Eye (tissue), 1 donor: ENCODE data around the gene TMEM18.

Experiments
- DNase-seq: peaks from one replicate; pipeline ENCODE4 v3.0.0-alpha.2; 2015

TMEM18 gene

DNA sequence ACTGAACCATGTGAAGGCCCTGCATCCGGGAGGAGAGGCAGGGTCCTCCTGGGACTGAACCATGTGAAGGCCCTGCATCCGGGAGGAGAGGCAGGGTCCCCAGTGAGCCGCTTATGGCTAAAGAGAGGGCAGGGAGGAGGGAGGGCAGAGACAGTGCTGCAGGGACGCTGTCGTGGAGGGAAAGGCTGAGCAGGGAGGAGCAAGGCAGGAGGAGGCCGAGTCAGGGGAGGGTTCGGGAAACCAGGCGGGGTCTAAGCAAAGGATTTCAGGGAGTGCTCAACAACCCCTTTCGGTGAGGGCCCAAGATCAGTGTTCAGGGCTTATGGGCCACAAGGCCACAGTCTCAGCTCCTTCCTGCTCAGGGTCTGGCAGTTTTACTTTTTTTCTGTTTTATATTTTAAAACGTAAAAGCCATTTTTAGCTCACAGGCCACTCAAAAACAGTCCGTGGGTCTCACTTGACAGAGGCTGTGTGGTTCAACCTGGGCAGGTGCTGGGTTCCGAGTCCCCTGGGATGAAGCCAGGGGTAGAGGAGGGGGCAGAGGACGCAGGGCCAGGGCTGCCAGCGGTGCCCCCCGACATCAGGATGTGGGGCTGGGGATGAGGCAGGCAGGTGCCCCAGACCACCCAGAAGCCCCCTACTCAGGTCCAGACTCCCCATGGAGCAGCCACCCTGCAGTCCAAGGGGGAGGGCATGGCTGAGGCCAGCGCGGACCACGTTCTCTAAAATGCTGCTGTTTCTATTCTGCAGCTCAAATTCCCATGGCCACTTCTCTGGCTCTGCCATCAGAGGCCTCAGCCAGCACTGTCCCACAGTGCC is 5.2 kb downstream of the TMEM18 start:
- no peak for DNase-seq

DNA sequence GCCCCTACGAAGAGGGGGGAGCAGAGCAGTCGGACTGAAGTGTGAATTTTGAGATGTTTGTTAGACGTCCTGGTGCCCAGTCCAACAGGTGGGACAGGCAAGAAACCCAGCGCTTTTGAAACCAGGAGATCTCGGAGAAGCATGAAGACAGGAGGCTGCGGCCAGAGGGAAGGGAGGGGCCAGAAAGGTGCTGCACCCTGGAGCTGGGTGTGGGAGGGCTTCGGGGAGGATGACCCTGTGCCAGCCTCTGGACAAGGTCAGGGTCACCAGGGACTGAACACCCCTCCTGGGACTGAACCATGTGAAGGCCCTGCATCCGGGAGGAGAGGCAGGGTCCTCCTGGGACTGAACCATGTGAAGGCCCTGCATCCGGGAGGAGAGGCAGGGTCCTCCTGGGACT is 6.1 kb downstream of the TMEM18 start:
- no peak for DNase-seq

DNA sequence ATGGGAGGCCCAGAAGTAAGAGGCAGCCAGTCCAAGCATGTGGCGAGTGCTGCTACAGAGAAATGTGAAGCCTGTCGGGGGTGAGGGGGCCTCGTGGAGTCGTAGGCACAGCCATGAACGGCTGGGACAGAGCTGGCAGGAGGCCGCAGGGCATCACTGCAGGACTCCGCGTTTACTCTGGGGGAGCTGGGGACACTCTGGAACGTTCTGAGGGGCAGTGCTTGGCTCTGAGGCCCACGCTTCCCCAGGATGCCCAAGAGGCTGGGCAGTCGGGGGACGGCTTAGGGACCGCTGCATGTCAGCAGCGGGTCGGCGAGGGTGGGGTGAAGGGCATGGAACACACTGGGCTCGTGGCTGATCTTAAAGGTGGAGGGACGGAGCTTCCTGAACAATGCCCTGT is 6.6 kb downstream of the TMEM18 start:
- DNase-seq = no peak

DNA sequence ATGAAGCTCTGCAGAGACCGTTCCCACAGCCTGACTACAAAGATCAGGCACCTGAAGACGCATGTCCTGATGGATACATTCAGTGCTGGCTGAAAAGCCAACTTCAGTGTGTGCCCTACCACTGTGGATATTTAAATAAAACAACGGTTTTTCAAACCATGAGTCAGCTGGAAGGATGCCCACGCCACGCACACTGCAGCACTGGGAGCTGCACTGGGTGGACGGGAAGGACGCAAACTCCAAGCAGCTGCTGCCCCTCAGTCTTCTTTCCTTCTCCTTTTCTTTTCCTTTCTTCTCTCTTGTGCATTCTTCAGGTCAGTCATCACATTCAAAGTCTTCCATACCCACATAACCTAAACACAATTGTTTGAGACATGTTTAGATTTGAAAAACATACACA is 7.9 kb downstream of the TMEM18 start:
- no peak for DNase-seq

DNA sequence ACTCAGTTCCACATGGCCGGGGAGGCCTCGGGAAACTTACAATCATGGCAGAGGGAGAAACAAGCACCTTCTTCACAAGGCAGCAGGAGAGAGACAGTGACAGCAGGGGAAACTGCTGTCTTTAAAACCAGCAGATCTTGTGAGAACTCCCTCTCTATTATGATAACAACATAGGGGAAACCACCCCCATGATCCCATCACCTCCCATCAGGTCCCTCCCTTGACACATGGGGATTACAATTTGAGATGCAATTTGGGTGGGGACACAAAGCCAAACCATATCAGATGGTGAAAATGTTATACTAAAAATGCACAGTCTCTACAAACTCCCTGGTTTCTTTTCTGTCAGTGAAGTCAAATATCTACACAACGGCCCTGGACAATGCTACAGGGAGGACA is 9.2 kb downstream of the TMEM18 start:
- DNase-seq = no peak

DNA sequence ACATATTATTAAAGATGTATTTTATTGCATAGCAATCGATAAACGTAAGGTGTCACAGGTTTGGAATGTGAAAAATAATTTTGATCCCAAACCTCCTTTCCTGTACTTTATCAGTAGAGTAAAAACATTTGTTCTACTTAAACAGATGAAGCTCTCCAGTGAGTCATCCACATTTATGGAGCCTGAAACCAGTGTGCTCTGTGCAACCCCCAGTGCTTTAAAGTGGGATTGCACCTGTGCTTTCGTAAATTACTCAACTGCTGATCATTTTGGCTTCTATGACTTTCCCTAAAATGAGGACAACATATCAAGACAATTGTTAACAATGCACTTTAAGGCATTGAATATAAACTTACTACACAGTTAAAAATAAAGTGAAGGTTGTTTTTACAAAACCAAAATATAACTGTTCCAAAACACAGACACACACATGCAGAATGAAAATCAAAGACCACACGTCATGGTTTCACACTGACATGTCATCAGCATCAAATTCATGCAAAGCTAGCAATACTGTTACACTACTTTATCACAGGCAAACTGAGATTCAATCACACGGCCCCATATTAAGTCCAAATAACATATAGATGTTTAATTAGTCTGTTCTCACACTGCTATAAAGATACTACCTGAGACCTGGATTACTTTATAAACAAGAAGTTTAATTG is 9.7 kb downstream of the TMEM18 start:
- DNase-seq = no peak

DNA sequence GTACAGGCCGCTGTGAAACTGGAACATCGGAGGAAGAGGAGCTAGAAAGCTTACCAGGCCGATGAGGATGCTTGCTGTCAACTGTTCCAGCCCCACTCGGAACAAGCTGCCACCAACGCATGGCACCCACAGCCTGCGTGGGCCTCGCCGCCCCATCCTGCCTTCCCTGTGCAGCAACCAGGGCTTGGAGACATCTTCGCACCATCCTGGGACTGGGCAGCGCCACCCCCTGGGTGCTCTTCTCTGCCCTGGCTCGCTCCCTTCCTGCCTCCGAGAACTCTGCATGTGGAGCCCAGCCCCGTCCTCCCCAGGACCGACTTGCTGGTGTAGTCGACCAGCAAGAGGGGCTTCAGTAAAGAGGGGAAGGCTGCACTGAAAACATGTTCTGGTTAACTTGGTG is 10.8 kb downstream of the TMEM18 start:
- no peak for DNase-seq

DNA sequence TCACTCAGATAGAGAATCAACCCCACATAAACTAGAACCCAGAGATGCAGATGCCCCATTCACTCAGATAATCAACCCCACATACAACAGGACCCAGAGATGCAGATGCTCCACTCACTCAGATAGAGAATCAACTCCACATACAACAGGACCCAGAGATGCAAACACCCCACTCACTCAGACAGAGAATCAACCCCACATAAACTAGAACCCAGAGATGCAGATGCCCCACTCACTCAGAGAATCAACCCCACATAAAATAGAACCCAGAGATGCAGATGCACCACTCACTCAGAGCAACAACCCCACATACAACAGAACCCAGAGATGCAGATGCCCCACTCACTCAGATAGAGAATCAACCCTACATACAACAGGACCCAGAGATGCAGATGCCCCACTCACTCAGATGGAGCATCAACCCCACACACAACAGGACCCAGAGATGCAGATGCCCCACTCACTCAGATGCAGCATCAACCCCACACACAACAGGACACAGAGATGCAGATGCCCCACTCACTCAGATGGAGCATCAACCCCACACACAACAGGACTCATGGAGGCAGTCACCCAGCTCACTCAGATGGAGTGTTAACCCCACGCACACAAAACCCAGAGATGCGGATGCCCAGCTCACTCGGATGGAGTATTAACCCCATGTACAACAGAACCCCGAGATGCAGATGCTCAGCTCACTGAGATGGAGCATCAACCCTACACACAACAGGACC is 11.7 kb downstream of the TMEM18 start:
- DNase-seq = no peak

DNA sequence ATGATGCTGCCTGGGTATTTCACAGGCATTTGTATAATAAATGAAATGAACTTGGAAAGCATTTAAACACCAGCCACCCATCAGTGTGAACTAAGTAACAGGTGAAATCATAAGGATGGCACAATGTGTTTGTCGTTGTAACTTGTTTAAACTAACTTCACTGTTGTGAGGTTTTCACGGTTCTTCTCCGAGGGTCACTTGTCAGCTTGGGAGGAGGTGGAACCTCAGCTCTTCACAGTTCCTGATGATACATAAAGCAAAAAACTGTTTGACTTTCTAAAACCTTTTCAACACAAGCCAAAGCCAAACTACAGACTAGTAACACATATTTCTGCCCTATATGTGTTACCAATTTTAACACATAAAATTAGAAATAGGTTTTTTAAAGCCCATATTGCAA is 13.1 kb downstream of the TMEM18 start:
- no peak for DNase-seq

DNA sequence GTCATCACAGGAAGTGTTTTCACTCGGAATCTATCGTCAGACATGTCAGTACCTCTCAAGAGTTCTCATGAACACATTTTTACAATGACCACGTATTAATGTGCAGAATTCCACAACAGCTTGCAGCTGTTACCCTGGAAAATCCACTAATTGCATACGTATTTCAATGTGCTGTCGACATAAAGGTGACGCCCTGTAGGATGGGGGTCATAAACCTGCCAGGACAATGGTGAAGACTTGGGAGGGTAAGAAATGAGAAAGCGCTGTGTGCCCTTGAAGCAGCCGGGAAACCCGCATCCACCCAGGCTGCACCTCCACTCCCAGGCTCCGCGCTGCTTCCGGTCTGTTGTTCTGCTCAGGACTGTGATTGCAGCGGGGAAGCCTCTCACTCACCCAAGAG is 14.0 kb downstream of the TMEM18 start:
- no peak for DNase-seq

DNA sequence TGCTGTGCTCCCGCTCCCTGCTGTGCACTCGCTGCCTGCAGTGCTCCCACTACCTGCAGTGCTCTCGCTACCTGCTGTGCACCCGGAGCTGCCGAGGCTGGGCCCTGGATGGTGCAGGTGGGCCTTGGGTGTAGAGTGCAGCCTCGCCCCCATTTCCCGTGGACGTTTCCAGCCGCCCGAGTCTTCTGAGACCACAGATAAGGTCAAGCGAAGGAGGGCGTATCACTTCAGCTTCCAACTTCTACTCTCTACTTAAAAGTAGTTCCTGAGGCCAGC is 15.9 kb downstream of the TMEM18 start:
- DNase-seq = no peak

DNA sequence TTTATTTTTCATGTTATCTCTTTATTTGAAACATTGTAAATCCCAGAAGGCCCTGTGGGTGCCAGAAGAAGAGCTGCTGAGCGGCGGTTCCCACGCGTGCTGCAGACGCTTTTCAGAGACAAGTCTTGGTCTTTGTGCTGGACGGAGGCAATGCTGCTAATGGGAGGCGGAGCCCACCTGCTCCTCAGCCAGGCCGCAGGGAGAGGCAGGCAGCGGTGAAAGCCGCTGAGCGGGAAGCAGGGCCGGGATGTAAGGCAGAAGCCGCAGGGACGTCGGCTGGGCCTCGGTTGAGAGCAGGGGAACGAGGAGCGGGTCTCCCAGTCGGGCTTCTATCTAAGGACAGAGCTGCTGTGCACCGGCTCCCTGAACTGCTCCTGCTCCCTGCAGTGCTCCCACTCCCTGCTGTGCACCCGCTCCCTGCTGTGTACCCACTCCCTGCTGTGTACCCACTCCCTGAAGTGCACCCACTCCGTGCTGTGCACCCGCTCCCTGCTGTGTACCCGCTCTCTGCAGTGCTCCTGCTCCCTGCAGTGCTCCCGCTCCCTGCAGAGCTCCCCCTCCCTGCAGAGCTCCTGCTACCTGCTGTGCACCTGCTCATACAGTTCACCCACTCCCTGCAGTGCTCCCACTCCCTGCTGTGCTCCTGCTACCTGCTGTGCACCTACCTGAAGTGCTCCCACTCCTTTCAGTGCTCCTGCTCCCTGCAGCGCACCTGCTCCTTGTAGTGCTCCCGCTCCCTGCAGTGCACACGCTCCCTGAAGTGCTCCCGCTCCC is 16.4 kb downstream of the TMEM18 start:
- DNase-seq = peak; percentile 65

DNA sequence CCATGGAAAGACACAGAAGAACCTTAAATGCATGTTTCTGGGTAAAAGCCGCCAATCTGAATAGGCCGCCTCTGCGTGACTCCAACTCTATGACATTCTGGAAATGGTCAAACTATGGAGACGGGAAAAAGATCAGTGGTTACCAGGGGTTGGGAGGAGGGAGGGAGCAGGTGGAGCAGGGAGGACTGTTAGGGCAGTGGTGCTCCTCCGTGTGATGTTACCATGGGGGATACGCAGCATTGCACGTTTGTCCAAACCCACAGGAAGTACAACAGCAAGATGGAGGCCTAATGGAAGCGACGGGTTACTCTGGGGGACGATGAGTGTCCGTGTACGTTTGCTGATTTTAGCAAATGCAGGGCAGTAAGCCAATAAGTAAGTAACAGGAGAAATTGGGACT is 17.2 kb downstream of the TMEM18 start:
- no peak for DNase-seq

DNA sequence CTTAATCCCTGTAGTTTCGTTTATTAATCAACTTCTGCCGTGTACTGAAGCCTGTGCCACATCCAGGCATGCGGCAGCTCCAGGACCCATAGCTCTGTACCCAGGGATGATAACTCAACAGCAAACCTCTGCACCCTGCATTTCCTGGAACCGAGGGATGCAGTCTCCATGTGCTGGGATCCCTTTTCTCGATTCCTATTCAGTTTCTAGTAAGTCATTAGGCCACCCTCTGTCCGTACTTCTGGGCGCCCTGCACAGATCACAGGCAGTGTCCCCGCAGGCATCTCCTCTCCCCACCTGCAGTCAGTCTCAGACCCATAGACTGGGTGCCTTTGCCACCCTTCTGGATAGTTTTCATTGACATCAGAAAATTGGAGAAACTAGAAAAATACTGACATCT is 18.8 kb downstream of the TMEM18 start:
- no peak for DNase-seq

DNA sequence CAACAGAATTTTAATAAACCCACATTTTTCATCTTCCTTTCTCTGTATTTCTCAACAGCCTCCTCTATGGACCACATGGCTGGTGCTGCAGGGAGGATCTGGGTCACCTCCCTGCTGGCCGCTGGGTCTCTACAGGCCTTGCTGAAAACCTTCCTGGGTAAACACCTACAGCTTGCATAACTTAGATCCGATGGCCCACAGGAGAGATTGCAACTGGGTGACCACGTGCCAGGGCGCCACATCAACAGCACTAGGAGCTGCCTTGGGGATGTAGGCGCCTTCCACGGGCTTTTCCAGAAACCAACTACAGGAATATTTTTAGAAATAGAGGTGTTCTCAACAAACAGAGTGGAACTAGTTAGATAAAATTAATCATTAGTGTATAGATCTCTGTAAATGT is 19.4 kb downstream of the TMEM18 start:
- no peak for DNase-seq

DNA sequence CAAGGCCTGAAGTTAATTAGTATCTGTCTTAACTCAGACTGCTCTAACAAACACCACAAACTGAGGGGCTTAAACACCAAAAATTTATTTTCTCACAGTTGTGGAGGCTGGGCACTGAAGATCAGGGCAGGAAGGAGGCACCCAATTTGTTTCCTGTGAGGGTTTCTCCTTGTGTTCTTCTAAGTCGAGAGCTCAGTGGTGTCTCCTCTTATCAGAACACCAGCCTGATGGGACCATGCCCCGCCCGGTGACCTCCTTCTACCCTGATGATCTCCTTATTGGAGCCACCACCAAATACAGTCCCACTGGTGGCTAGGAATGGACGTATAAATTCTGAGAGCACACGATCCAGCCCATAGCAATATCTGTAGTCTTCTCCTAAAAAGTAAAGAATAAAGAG is 20.5 kb downstream of the TMEM18 start:
- DNase-seq = no peak

DNA sequence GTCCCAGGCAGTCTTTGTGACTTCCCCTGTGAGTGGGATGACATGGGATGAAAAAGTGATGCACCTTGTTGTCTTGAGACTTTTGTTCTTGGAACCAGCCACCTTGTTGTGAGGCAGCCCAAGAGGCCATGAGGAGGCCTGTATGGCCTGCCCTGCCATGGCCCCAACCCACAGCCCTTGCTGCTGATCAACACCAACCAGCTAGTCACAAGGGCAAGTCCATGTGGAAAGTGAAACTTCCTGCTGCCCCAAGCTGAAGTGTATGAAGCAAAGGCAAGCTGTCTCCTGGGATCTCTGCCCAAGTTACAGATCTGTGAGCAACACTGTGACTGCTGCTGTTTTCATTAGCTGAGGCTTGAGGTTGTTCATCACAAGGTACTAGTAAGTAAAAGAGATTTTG is 21.6 kb downstream of the TMEM18 start:
- DNase-seq = no peak

DNA sequence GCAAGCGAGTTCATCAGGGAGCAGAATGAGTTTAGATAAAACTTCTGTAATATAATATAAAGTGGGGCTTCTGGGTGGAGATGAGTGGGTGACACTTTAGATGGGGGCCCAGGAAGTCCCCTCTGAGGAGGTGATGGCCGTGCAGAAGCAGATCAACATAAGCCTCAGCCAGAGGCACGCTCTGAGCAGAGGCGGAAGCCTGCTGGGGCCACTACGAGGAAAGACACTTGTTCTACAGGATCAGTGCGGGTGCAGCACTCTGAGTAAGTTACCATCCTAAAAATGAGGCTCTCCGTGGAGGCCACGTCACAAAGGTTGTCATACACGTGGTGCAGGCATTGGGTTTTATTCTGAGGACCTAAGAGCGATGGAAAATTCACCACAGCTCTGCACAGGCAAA is 22.3 kb downstream of the TMEM18 start:
- DNase-seq = no peak

DNA sequence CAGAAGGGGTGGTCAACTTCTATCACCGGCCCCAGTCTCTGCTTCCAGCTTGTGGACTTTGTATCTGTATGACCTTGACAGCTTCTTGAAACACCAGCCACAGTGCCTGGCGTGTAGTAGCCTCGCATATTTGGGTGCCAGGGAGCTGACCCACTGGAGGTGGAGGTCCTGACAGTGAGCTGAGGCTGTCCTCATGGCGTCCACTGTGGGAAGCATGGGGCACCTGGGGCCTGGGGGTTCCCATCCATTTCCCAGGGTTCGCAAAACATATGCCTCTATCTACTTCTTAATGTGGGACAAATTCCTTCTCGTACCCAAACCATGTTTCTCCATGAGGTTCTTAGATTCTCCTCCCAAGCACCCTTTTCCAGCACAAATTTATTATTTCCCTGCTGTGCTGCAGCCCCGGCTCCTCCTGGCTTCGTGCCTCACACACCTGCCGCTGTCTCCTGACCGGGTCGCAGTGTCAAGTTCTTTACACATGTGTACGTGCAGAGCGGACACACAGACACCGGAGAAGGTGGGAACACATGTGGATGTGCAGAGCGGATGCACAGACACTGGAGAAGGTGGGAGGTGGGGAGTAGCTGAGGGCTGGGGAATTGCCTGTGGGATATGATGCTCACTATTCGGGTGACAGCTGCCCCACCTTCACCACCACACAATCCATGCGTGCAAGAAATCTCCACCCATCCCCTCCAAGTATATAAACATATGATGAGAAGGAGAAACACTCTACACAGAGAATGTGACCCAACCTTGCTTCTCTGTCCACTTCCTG is 23.4 kb downstream of the TMEM18 start:
- DNase-seq = no peak

DNA sequence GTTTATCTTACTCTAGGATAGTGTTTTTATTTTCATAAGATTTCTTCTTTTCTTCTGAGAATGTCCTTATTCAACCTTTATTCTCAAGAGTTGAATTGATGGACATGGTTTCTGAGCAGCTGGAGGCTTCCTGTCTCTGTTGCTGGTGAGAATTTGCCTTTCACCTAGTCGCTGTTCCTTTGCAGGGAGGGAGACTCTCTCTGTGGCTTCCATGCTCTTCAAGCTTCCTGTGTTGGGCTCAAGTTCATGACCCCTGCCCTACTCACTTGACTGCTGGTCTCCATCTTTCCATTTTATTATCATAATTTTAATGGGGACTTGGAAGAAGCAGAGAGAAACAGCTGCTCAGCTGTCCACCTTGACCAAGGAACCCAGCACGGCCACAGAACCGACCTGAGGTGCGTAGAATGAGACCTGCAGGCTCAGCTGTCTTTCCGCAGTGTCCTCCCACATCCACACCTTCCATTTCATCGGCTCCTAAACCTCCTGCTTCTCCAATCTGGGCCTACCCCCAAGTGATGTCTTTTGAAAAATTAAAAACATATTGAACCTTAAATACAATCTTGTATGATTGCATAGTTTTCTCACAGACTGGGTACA is 24.2 kb downstream of the TMEM18 start:
- DNase-seq = no peak

DNA sequence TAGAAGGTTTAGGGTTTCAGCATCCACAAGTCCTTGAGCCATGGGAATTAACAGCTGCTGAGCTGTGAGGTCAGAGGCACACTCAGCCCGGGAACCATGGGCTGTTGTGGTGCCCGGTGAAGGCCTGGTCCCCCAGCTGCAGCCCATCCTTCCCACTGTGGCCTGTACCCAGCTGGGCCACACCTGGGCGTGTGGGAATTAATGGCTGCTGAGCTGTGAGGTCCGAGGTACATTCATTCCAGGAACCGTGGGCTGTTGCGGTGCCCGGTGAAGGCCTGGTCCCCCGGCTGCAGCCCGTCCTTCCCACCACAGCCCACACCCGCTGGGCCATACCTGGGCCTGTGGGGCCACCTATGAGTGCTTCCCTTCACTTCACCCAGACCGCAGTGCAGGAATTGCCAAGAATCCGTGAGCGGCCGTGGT is 25.2 kb downstream of the TMEM18 start:
- DNase-seq = no peak
